Thoracic aorta (tissue), 2 donors: Measurements from ENCODE around the gene TMEM212. TPM values are rescaled to one million over a fixed set of nuclear protein-coding genes. Genes with fewer than 3 reads are reported as not detected.
"Not testable (repeated sequence)": the region's sequence is repeated elsewhere in the genome, so short reads cannot be mapped to it uniquely, and the experiment has no call there.

Source experiments
- ATAC-seq: fragments of 150-250 bp; one replicate; pipeline ENCODE4 v1.8.0; 2017; ENCODE audit warnings: low read depth; ENCODE audit not compliant: insufficient number of reproducible peaks, low FRiP score
- DNase-seq: peaks from one replicate; pipeline ENCODE4 v3.0.0-alpha.2; 2020; ENCODE audit warnings: low spot score
- H3K27ac ChIP-seq, 2 donors: fragments of 200-600 bp; sonication (generic); 1 replicate in 1 of 2; 2 replicates in 1 of 2; pipeline ENCODE4 v1.5.1; 2016; ENCODE audit warnings: mild to moderate bottlenecking in 2 of 2, moderate library complexity in 2 of 2
- H3K27me3 ChIP-seq: fragments of 200-600 bp; sonication (generic); replicated peaks from 2 replicates; pipeline ENCODE4 v1.6.0; 2016; ENCODE audit warnings: mild to moderate bottlenecking; ENCODE audit not compliant: insufficient read depth
- H3K36me3 ChIP-seq: fragments of 200-600 bp; sonication (generic); one replicate; pipeline ENCODE4 v1.5.1; 2016
- H3K4me1 ChIP-seq, 2 donors: fragments of 200-600 bp; sonication (generic); 1 replicate in 1 of 2; 2 replicates in 1 of 2; pipeline versions ENCODE4 v1.5.1 to v1.6.0; 2016; ENCODE audit warnings: low read depth in 2 of 2, mild to moderate bottlenecking in 1 of 2; ENCODE audit not compliant: control insufficient read depth in 1 of 2
- H3K4me3 ChIP-seq: fragments of 200-600 bp; sonication (generic); 2 replicates; pipeline ENCODE4 v1.5.1; 2016; ENCODE audit warnings: mild to moderate bottlenecking
- H3K9me3 ChIP-seq: fragments of 200-600 bp; sonication (generic); 2 replicates; pipeline ENCODE4 v1.5.1; 2016
- CTCF ChIP-seq: fragments of 200-600 bp; sonication (generic); IDR thresholded peaks from one replicate; pipeline ENCODE4 v1.5.1; 2019; ENCODE audit warnings: antibody characterized with exemption
- total RNA-seq, 2 donors: library from RNA; depleted of rRNA; stranded (reverse); fragments of >200 nt; gene quantifications; one replicate each; pipeline versions ENCODE4 v1.1.0 to v1.2.3, GENCODE V29; 2016

The TMEM212 gene
- total RNA-seq, 2 donors from 2014 or later, result not detected

GRCh38 chr3:171898192-171898591 lies 55.0 kb downstream of the TMEM212 start:
- DNase-seq (no peak), ATAC-seq (no peak)
- Histone ChIP-seq H3K9me3 (no peaks in the 10 kb centered on the region), H3K27me3 (no peaks in the 10 kb centered on the region), H3K4me1 (no peaks in the 10 kb centered on the region), H3K4me3 (no peak overlapping the region), H3K27ac (no peak overlapping the region), H3K36me3 (no peaks in the 10 kb centered on the region)
- TF ChIP-seq CTCF, result no peak

- ATAC-seq, result no peak
- TF ChIP-seq CTCF, result no peak
- no peaks in the 10 kb centered on the region for H3K4me1 ChIP-seq
- no peaks in the 10 kb centered on the region for H3K9me3 ChIP-seq
- no peaks in the 10 kb centered on the region for H3K36me3 ChIP-seq
- H3K27ac ChIP-seq, result no peak overlapping the region
- H3K27me3 ChIP-seq, result no peaks in the 10 kb centered on the region
- no peak overlapping the region for H3K4me3 ChIP-seq
- DNase-seq, result no peak
Observed at GRCh38 chr3:171900446-171900845, 57.3 kb downstream of the TMEM212 start.

GRCh38 chr3:171901615-171902312 lies 58.6 kb downstream of the TMEM212 start:
- Histone ChIP-seq H3K4me1 (no peaks in the 10 kb centered on the region), H3K36me3 (no peaks in the 10 kb centered on the region), H3K27ac (no peak overlapping the region), H3K27me3 (no peaks in the 10 kb centered on the region), H3K9me3 (no peaks in the 10 kb centered on the region), H3K4me3 (no peak overlapping the region)
- no peak for ATAC-seq
- TF ChIP-seq CTCF, result no peak
- no peak for DNase-seq

GRCh38 chr3:171904829-171905228 lies 61.7 kb downstream of the TMEM212 start:
- no peak for ATAC-seq
- H3K4me1 ChIP-seq, result no peaks in the 10 kb centered on the region
- no peak for DNase-seq
- H3K36me3 ChIP-seq, result no peaks in the 10 kb centered on the region
- H3K9me3 ChIP-seq, result no peaks in the 10 kb centered on the region
- no peak overlapping the region for H3K4me3 ChIP-seq
- H3K27ac ChIP-seq, result no peak overlapping the region
- no peaks in the 10 kb centered on the region for H3K27me3 ChIP-seq
- no peak for TF ChIP-seq CTCF

GRCh38 chr3:171906503-171906902 lies 63.4 kb downstream of the TMEM212 start:
- H3K27me3 ChIP-seq, H3K4me3 ChIP-seq, H3K4me1 ChIP-seq, DNase-seq, H3K27ac ChIP-seq, H3K36me3 ChIP-seq, H3K9me3 ChIP-seq, ATAC-seq: not testable (repeated sequence)
